Measurements from ENCODE around the gene COIL.
"Not testable (repeated sequence)": the region's sequence is repeated elsewhere in the genome, so short reads cannot be mapped to it uniquely, and the experiment has no call there.

COIL gene

DNA sequence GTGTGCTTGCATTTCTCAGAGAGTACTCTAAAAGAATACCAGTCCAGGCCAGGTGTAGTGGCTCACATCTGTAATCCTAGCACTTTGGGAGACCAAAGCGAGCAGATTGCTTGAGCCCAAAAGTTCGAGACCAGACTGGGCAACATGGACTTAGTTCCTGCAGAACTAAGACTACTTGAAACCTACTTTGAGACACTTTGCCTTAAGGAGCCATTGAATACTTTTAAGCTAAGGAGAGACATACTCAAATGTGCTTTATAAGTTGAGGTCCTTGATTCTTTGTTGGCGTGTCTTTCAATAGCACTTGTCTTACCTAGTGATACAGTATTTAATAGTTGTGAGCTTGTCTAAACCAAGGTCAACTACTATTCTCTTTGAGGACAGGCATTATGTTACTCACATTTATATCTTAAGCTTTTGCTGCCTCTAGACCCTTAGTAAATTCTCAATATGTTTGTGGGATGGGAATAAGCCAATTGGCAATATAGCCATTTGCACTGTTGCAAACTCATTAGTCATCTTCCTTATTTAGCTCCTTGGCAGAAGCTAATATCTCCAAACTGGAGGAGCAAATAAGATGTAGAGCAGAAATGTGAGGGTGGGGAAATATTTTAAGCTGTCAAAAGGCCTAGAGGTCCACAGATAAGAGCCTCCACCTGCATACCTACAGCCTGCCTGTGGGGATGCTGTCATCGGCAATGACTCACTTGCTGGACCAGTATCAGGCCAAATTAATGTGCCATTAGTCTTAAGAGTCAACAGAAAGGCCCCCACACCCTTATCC is 33.4 kb upstream of the COIL start:
- Histone ChIP-seq H3K9ac (ENCODE audit: low read length) (no peak overlapping the region), H3K4me3 (ENCODE audit: low read depth in 1 of 2, low read length in 2 of 2) (no peak overlapping the region), H3K27me3 (ENCODE audit: control insufficient read depth in 1 of 2, insufficient read depth in 2 of 2, low read length in 2 of 2) (no peaks in the 10 kb centered on the region), H3K36me3 (ENCODE audit: insufficient read depth, low read length) (peaks cover 57% of the 10 kb centered on the region), H3K4me1 (ENCODE audit: insufficient read depth, low read length) (peaks cover 6% of the 10 kb centered on the region), H3K9me3 (ENCODE audit: low read length) (no peaks in the 10 kb centered on the region), H3K27ac (ENCODE audit: low read depth, low read length) (no peak overlapping the region)

DNA sequence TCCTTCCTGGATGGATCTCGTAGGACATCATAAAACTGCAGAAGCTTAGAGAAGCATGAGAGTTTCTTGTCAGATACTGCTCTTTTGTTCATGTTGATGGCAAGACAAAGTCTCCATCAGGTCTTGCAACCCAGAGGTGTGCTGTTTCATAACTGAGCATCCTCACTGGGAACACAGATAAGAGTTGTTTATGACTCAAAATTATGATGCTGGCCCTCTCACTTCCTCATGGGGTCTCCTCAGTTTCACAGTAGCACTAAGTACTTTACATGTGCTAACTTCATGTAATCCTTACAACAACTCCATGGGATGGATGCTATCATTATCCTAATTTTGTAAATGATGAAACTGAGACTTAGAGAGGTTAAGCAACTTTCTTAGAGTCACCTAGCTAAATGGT is 31.5 kb upstream of the COIL start:
- H3K4me3 ChIP-seq (ENCODE audit: low read depth in 1 of 2, low read length in 2 of 2): no peak overlapping the region
- H3K9me3 ChIP-seq (ENCODE audit: low read length): no peaks in the 10 kb centered on the region
- H3K9ac ChIP-seq (ENCODE audit: low read length): no peak overlapping the region
- H3K27ac ChIP-seq (ENCODE audit: low read depth, low read length): no peak overlapping the region
- H3K36me3 ChIP-seq (ENCODE audit: insufficient read depth, low read length): peaks cover 53% of the 10 kb centered on the region
- peaks cover 6% of the 10 kb centered on the region for H3K4me1 ChIP-seq (ENCODE audit: insufficient read depth, low read length)
- H3K27me3 ChIP-seq (ENCODE audit: control insufficient read depth in 1 of 2, insufficient read depth in 2 of 2, low read length in 2 of 2): no peaks in the 10 kb centered on the region

DNA sequence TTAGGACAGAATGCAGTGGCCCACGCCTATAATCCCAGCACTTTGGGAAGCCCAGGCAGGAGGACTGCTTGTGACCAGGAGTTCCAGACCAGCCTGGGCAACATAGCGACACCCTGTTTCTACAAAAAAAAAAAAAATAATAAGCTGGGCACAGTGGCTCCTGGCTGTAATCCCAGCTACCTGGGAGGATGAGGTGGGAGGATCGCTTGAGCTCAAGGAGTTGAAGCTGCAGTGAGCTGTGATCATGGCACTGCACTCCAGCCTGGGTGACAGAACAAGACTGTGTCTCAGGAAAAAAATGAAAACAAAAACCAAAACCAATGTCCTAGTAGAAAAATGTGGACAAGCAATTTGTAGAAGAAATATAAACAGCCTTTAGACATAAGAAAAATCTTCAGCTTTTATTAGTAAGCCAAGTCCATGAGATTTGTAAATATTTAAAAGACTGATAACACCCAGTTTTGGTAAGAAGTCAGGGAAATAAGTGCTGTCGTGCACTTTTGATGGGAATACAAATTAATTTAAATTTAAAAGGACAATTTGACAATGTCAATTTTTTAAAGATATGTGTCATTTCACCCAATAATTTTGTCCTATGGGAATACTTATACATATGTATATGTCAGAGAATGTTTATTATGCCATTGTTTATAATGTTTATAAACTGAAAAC is 28.2 kb upstream of the COIL start:
- H3K27me3 ChIP-seq (ENCODE audit: control insufficient read depth in 1 of 2, insufficient read depth in 2 of 2, low read length in 2 of 2): no peaks in the 10 kb centered on the region
- H3K27ac ChIP-seq (ENCODE audit: low read depth, low read length): no peak overlapping the region
- H3K9ac ChIP-seq (ENCODE audit: low read length): no peak overlapping the region
- no peaks in the 10 kb centered on the region for H3K9me3 ChIP-seq (ENCODE audit: low read length)
- H3K4me1 ChIP-seq (ENCODE audit: insufficient read depth, low read length): no peaks in the 10 kb centered on the region
- H3K36me3 ChIP-seq (ENCODE audit: insufficient read depth, low read length): peaks cover 50% of the 10 kb centered on the region
- no peak overlapping the region for H3K4me3 ChIP-seq (ENCODE audit: low read depth in 1 of 2, low read length in 2 of 2)

DNA sequence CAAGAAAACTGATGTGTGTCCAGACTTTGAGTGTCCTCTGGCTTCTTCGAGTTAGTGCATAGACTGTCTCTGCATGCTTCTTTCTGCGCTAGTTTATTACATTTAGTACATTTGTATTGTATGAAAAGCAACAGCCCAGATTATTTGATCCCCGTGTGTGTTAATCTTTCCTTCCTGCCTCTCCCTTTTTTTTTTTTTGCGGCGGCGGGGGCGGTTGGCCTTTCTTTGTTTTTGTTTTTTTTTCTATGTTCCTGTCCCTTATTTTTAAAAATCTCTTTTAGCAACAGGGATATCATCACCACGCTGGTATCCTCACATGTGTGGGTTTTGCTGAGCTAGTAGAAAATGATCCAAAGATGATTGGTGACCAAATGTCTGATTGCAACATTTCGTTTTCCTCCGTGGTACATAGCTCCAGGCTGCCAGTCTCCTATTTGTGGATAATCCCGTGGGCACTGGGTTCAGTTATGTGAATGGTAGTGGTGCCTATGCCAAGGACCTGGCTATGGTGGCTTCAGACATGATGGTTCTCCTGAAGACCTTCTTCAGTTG is 26.5 kb upstream of the COIL start:
- Histone ChIP-seq H3K36me3 (ENCODE audit: insufficient read depth, low read length) (peaks cover 53% of the 10 kb centered on the region), H3K4me3 (ENCODE audit: low read depth in 1 of 2, low read length in 2 of 2) (no peak overlapping the region)

DNA sequence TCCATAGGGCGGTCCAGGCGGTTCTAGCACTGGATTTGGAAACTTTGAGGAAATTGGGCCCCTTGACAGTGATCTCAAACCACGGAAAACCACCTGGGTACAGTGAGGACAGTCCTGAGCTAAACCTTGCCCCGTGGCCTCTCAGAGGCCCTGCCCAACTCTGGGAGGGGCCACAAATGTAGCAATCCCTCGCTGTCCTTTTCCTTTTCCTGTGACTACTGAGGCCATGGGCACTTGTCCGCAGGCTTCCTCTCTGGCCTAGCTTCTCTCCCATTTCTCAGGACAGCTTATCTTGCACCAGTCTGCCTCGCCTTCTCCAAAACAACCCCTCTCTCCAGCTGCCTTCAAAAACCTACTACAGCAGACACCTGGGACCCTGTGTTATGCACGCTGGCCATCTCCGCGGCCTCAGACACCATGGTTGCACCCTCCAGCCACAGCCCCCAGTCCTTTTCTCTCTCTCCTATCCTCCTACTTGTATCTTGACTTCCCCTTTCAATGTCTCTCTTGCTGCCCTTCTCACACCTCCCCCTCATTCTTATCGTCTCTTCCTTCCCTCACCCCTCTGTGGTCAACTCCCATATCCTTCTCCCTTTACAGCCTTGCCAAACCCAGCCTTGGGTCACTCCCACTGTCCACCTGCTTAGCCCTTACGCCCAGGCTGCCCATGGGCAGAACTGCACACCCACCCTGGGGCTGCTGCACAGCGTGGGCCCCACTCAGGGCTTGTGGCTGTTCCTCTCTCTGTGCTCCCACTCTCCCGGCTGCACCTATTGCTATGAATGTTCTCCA is 24.7 kb upstream of the COIL start:
- Histone ChIP-seq H3K9me3 (ENCODE audit: low read length) (no peaks in the 10 kb centered on the region), H3K4me3 (ENCODE audit: low read depth in 1 of 2, low read length in 2 of 2) (no peak overlapping the region), H3K4me1 (ENCODE audit: insufficient read depth, low read length) (no peaks in the 10 kb centered on the region), H3K27ac (ENCODE audit: low read depth, low read length) (no peak overlapping the region), H3K36me3 (ENCODE audit: insufficient read depth, low read length) (peaks cover 42% of the 10 kb centered on the region), H3K9ac (ENCODE audit: low read length) (no peak overlapping the region), H3K27me3 (ENCODE audit: control insufficient read depth in 1 of 2, insufficient read depth in 2 of 2, low read length in 2 of 2) (no peaks in the 10 kb centered on the region)

More for the DNA sequence above, 26.5 kb upstream of the COIL start:
- no peak overlapping the region for H3K9ac ChIP-seq (ENCODE audit: low read length)
- no peaks in the 10 kb centered on the region for H3K4me1 ChIP-seq (ENCODE audit: insufficient read depth, low read length)
- H3K27me3 ChIP-seq (ENCODE audit: control insufficient read depth in 1 of 2, insufficient read depth in 2 of 2, low read length in 2 of 2): no peaks in the 10 kb centered on the region
- no peak overlapping the region for H3K27ac ChIP-seq (ENCODE audit: low read depth, low read length)
- H3K9me3 ChIP-seq (ENCODE audit: low read length): no peaks in the 10 kb centered on the region

DNA sequence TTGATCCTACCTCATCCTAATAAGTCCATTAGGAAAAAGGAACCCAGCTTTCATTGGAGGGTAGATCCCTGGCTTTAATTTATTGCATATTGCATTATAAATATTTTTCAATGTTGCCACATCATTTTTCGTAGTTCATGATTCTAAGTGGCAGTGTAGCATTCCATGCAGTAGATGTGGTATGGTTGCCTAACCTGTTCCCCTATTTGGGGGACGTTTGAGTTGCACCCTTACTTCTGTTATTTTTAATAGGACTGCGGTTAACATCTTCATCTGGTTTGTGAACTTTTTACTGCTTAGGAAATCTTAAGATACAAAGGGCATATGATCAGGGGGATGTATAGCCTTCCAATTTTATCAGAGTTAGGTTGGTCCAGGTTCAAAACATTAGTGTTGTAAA is 22.5 kb upstream of the COIL start:
- Histone ChIP-seq H3K27me3 (ENCODE audit: control insufficient read depth in 1 of 2, insufficient read depth in 2 of 2, low read length in 2 of 2) (no peaks in the 10 kb centered on the region), H3K4me1 (ENCODE audit: insufficient read depth, low read length) (peaks cover 9% of the 10 kb centered on the region), H3K4me3 (ENCODE audit: low read depth in 1 of 2, low read length in 2 of 2) (no peak overlapping the region), H3K9ac (ENCODE audit: low read length) (no peak overlapping the region), H3K27ac (ENCODE audit: low read depth, low read length) (no peak overlapping the region), H3K36me3 (ENCODE audit: insufficient read depth, low read length) (peaks cover 40% of the 10 kb centered on the region), H3K9me3 (ENCODE audit: low read length) (no peaks in the 10 kb centered on the region)

DNA sequence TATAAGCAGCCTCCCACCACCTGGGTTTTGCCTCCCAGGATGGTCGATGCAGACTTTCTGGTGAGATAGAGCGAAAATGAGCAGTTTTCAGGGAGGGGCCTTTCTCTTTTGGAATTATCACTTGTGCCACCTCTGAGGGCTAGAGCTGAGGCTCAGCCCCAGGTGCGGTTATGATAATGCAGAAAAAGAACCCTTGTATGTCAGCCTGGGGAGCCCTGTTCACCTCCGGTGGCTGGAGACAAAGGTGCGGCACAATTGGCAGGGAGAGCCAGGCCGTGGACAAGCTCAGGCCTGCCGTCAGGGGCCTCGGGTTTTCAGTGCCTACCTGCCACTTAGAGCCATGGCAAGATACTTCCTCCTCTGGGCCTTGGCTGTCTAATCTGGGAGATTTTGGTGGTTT is 21.5 kb upstream of the COIL start:
- peaks cover 30% of the 10 kb centered on the region for H3K36me3 ChIP-seq (ENCODE audit: insufficient read depth, low read length)
- H3K27ac ChIP-seq (ENCODE audit: low read depth, low read length): no peak overlapping the region
- no peak overlapping the region for H3K4me3 ChIP-seq (ENCODE audit: low read depth in 1 of 2, low read length in 2 of 2)
- no peaks in the 10 kb centered on the region for H3K9me3 ChIP-seq (ENCODE audit: low read length)
- peaks cover 12% of the 10 kb centered on the region for H3K4me1 ChIP-seq (ENCODE audit: insufficient read depth, low read length)
- no peak overlapping the region for H3K9ac ChIP-seq (ENCODE audit: low read length)
- no peaks in the 10 kb centered on the region for H3K27me3 ChIP-seq (ENCODE audit: control insufficient read depth in 1 of 2, insufficient read depth in 2 of 2, low read length in 2 of 2)

DNA sequence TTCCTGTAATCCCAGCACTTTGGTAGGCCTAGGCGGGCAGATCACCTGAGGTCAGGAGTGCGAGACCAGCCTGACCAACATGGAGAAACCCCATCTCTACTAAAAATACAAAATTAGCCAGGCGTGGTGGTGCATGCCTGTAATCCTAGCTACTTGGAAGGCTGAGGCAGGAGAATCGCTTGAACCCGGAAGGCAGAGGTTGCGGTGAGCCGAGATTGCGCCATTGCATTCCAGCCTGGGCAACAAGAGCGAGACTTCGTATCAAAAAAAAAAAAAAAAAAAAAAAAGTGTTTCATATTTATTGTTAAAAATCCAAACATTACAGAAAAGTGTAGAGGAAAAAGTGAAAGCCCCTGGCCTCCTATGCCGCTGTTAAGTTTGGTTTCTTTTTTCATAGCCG is 19.7 kb upstream of the COIL start:
- not testable (repeated sequence) for H3K27me3 ChIP-seq (ENCODE audit: control insufficient read depth in 1 of 2, insufficient read depth in 2 of 2, low read length in 2 of 2); H3K4me3 ChIP-seq (ENCODE audit: low read depth in 1 of 2, low read length in 2 of 2); H3K9me3 ChIP-seq (ENCODE audit: low read length); H3K9ac ChIP-seq (ENCODE audit: low read length); H3K27ac ChIP-seq (ENCODE audit: low read depth, low read length)
- Histone ChIP-seq H3K36me3 (ENCODE audit: insufficient read depth, low read length) (peaks cover 17% of the 10 kb centered on the region), H3K4me1 (ENCODE audit: insufficient read depth, low read length) (peaks cover 12% of the 10 kb centered on the region)

DNA sequence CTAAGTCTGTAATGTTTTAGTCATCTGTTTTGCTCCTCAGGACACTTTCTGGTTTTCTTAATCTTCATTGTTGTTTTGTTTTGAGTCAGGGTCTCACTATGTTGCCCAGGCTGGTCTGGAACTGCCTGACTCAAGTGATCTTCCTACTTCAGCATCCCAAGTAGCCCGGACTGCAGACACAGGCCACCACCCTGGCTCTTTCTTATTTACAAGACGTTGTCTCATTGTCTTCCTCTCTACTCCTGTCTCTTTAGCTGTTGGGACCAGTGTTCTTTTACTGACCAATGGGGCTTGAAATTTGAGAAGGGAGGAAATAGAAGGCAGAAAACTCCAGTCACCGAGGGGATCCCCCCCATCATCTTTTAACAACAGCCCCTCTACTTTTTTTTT is 18.2 kb upstream of the COIL start:
- H3K9ac ChIP-seq (ENCODE audit: low read length): no peak overlapping the region
- no peaks in the 10 kb centered on the region for H3K27me3 ChIP-seq (ENCODE audit: control insufficient read depth in 1 of 2, insufficient read depth in 2 of 2, low read length in 2 of 2)
- H3K4me1 ChIP-seq (ENCODE audit: insufficient read depth, low read length): peaks cover 12% of the 10 kb centered on the region
- peaks cover 14% of the 10 kb centered on the region for H3K36me3 ChIP-seq (ENCODE audit: insufficient read depth, low read length)
- H3K27ac ChIP-seq (ENCODE audit: low read depth, low read length): no peak overlapping the region
- peak overlapping the region in 1 of 2 donors; percentile 81 for H3K4me3 ChIP-seq (ENCODE audit: low read depth in 1 of 2, low read length in 2 of 2)
- no peaks in the 10 kb centered on the region for H3K9me3 ChIP-seq (ENCODE audit: low read length)

DNA sequence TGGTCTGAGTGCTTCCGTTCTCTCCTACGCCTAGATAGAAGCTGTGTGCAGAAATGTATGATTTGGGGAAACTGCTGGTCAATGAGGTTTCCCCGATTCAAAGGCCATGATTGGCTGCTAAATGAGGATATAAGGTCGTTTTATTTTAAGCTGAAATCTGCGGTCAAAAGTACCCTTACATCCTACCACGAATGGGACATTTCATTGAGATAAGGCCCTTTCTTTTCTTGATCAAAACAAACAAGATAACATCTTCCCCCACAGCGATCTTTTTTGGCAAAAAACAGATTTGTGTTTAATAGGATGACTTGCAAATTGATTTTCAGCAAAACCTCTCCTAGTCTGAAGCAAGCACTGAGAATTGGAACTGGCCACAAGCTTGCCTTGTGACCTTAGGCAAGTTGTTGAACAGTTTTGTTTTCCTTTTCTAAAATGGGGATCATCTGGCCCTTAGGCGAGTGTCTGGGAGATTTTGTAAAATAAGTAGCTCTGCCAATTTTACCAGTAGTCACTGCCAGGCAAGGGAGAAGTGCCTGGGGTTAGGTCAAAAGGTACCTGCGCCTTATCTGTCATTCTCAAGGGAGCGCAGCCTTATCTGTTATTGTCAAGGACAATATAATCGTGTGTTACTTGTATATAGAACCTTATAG is 17.7 kb upstream of the COIL start:
- Histone ChIP-seq H3K4me3 (ENCODE audit: low read depth in 1 of 2, low read length in 2 of 2) (peak overlapping the region; percentile 43 to 81), H3K9me3 (ENCODE audit: low read length) (no peaks in the 10 kb centered on the region), H3K27ac (ENCODE audit: low read depth, low read length) (no peak overlapping the region), H3K4me1 (ENCODE audit: insufficient read depth, low read length) (peaks cover 12% of the 10 kb centered on the region), H3K36me3 (ENCODE audit: insufficient read depth, low read length) (peaks cover 14% of the 10 kb centered on the region), H3K9ac (ENCODE audit: low read length) (peak overlapping the region; percentile 37), H3K27me3 (ENCODE audit: control insufficient read depth in 1 of 2, insufficient read depth in 2 of 2, low read length in 2 of 2) (no peaks in the 10 kb centered on the region)

All from muscle layer of colon (tissue), 2 donors.